K562 (cell line): ENCODE measurements around the gene NRXN3. TPM values are rescaled to one million over a fixed set of nuclear protein-coding genes. Genes with fewer than 3 reads are reported as not detected.
A peak's percentile ranks its signal among the peaks of the same experiment; 100 is the strongest.

Experiments used
- CEBPG ChIP-seq, 3 experiments: fragments of 200-800 bp in 1 of 3; sonication (Bioruptor generic) in 1 of 3; sonication (generic) in 1 of 3; formaldehyde crosslinking in 1 of 3; IDR thresholded peaks in 2 of 3; conservative IDR thresholded peaks in 1 of 3; 2 replicates each; pipeline versions ENCODE4 v1.6.1 to v1.8.0; 2016 to 2022; ENCODE audit warnings: missing compliant biosample characterization in 2 of 3, missing genetic modification characterization in 2 of 3, mild to moderate bottlenecking in 1 of 3, missing genetic modification reagents in 1 of 3
- NFYB ChIP-seq: IDR thresholded peaks from 2 replicates; pipeline ENCODE4 v1.6.1; 2011; ENCODE audit warnings: mild to moderate bottlenecking, moderate library complexity; ENCODE audit not compliant: insufficient read length; ENCODE audit errors: extremely low read depth
- SMAD3 ChIP-seq: fragments of 450-650 bp; formaldehyde crosslinking; conservative IDR thresholded peaks from 2 replicates; pipeline ENCODE4 v1.4.0; 2020; ENCODE audit warnings: mild to moderate bottlenecking
- SMAD4 ChIP-seq: fragments of 250-450 bp; sonication (Bioruptor Pico); conservative IDR thresholded peaks from 2 replicates; pipeline ENCODE4 v1.8.0; 2021; ENCODE audit warnings: inconsistent platforms, mild to moderate bottlenecking, moderate library complexity
- SMARCE1 ChIP-seq: fragments of 450-650 bp; IDR thresholded peaks from 2 replicates; pipeline ENCODE4 v1.7.1; 2016; ENCODE audit warnings: mild to moderate bottlenecking
- SOX6 ChIP-seq: fragments of 450-650 bp; IDR thresholded peaks from 2 replicates; pipeline ENCODE4 v1.6.1; 2014; ENCODE audit warnings: mild to moderate bottlenecking
- polyA plus RNA-seq, 8 experiments: library from polyadenylated mRNA; depleted of rRNA in 4 of 8; stranded (reverse) in 5 of 8; unstranded in 3 of 8; fragments of >200 nt; fragmentation: Nextera tagmentation in 2 of 8; fragmentation: Illumina TruSeq in 1 of 8; extraction: Ambion mirVana in 2 of 8; extraction: Trizol in 1 of 8; gene quantifications; 2 replicates each; pipeline versions ENCODE4 v1.2.1 to v1.2.3, GENCODE V29; 2011 to 2014; ENCODE audit warnings: inconsistent platforms in 1 of 8, missing spikeins in 1 of 8
- total RNA-seq, 7 experiments: library from RNA; depleted of rRNA in 6 of 7; stranded (reverse); fragments of >200 nt in 6 of 7; fragmentation: Illumina TruSeq in 2 of 7; extraction: Trizol in 2 of 7; gene quantifications; 2 replicates each; pipeline versions ENCODE4 v1.2.1 to v1.2.3, GENCODE V29; 2011 to 2021; ENCODE audit warnings: low replicate concordance in 1 of 7
- TF ChIP-seq, protein P1 (sequence below), 3 experiments: IDR thresholded peaks in 2 of 3; conservative IDR thresholded peaks in 1 of 3; 2 replicates each; pipeline ENCODE4 v1.5.1; 2011 to 2012; ENCODE audit warnings: low read length in 3 of 3, mild to moderate bottlenecking in 3 of 3, control low read depth in 2 of 3, improper control_type of control experiment in 1 of 3, inconsistent platforms in 1 of 3, low read depth in 1 of 3, mixed read lengths in 1 of 3, moderate library complexity in 1 of 3; ENCODE audit not compliant: insufficient read depth in 2 of 3
- TF ChIP-seq, protein P2 (sequence below), 2 experiments: fragments of 200-800 bp in 1 of 2; sonication (Bioruptor generic) in 1 of 2; sonication (generic) in 1 of 2; formaldehyde crosslinking in 1 of 2; IDR thresholded peaks in 1 of 2; conservative IDR thresholded peaks in 1 of 2; 2 replicates each; pipeline versions ENCODE4 v1.5.0 to v1.6.1; 2016 to 2020; ENCODE audit warnings: missing compliant biosample characterization in 1 of 2, missing genetic modification characterization in 1 of 2, missing genetic modification reagents in 1 of 2

Gene NRXN3
- total and polyA plus RNA-seq, 9 of the 15 experiments (the other 6 are each of a cell fraction or from before 2014, with no cell fraction given): 0.09 TPM; not detected in 8

DNA sequence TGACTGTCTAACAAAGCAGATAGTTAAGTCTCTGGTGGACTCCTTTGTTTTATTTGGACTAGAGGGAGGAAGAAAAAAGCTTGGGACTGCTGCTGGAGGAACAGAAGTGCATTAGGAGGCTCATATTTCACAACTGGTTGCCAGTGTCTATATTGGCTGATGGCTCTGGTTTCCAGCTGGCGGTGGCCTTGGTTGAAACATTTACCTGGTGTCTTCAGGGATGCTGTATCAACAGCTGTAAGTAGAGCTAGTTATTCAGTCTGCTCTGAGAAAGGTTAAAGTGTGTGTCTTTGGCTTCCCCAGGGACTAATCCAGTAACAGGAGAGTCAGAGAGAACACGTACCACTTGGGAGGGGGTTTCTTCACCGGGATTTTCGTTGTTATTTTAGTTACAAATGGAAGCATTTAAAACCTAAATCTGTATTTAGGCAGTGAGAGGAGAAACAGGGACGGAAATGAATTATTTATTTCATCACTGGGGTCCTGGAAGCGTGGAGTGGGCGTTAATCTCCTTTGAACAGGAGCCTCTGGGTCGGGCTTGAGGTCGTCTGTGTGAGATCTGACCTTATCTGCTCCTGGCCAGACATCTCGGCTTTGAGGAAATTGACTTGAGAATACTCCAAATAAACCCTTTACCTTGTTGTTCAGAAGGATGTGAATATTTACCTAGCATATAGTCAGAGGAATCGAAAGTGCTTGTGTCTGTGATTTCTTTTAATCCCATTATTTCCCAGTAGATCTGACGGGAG, 149.9 kb downstream of the NRXN3 start (continued):
- TF ChIP-seq SMAD3 (no peak), SOX6 (peak; percentile 67), NFYB (no peak), SMARCE1 (peak; percentile 83), SMAD4 (peak; percentile 80), CEBPG (CRISPR knock-in tag; IDR thresholded peaks at IDR 0.05) (no peak), CEBPG (tag; conservative IDR thresholded peaks at IDR 0.05 in 1 of 2, IDR thresholded peaks at IDR 0.05 in 1 of 2) (0 out of 4 replicates have a peak, but pooled peaks of 1 of the 2 experiments have one; percentile 16)
- TF ChIP-seq, protein P1, sequence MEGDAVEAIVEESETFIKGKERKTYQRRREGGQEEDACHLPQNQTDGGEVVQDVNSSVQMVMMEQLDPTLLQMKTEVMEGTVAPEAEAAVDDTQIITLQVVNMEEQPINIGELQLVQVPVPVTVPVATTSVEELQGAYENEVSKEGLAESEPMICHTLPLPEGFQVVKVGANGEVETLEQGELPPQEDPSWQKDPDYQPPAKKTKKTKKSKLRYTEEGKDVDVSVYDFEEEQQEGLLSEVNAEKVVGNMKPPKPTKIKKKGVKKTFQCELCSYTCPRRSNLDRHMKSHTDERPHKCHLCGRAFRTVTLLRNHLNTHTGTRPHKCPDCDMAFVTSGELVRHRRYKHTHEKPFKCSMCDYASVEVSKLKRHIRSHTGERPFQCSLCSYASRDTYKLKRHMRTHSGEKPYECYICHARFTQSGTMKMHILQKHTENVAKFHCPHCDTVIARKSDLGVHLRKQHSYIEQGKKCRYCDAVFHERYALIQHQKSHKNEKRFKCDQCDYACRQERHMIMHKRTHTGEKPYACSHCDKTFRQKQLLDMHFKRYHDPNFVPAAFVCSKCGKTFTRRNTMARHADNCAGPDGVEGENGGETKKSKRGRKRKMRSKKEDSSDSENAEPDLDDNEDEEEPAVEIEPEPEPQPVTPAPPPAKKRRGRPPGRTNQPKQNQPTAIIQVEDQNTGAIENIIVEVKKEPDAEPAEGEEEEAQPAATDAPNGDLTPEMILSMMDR (IDR thresholded peaks at IDR 0.05 in 2 of 3, conservative IDR thresholded peaks at IDR 0.05 in 1 of 3; ENCODE audit: insufficient read depth in 2 of 3, low read depth in 1 of 3, low read length in 3 of 3): no peak
- TF ChIP-seq, protein P2, sequence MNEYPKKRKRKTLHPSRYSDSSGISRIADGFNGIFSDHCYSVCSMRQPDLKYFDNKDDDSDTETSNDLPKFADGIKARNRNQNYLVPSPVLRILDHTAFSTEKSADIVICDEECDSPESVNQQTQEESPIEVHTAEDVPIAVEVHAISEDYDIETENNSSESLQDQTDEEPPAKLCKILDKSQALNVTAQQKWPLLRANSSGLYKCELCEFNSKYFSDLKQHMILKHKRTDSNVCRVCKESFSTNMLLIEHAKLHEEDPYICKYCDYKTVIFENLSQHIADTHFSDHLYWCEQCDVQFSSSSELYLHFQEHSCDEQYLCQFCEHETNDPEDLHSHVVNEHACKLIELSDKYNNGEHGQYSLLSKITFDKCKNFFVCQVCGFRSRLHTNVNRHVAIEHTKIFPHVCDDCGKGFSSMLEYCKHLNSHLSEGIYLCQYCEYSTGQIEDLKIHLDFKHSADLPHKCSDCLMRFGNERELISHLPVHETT (CRISPR knock-in tag; conservative IDR thresholded peaks at IDR 0.05 in 1 of 2, IDR thresholded peaks at IDR 0.05 in 1 of 2): no peak
